Activated gamma-delta T cell treated with Interleukin-2 at 50 U/mL for 16 hours (primary cell): ENCODE results near the gene COL4A1.

Source experiments
- DNase-seq: peaks from one replicate; pipeline ENCODE4 v3.0.0-alpha.2; 2020

COL4A1 gene

DNA sequence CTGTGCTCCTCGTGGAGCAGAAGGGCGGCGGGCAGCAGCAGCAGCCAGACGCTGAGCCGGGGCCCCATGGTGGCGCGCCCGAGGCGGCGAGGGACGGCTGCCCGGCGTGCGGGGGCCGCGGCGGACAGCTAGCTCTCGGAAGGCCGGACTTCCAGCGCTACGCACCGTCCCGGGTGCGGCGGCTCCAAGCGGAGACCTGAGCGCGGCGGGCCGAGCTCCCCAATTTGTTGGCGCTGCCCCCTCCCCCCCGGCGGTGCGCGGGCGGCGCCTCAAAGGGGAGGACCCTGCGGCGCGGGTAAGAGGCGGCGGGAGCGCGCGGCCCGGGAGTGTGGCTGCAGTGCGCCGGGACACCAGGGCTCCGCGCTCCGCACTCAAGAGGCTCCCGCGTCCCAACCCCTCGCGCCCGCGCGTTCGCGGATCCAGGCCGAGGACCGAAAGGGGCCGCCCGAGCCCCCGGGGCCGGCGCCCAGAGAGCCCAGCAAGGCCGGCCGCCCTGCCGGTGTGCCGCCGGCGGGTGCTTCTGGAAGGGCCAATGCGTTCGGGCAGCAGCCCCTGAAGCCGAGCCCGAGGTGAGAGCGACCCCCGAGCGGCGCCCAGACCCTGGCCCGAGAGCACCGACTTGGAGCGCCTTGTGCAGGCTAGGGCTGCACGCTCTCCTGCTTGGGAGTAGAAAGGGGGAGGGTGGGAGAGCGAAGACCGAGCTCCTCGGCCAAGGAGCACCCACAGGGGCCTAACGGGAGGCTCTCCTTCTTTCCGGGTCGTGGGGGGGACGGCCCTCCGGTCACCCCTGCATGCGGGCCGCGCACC, at the start of gene COL4A1, which contains the start of gene COL4A2:
TSS of gene COL4A1 (minus strand) at position 198 of the 807 bp plus-strand sequence. CDS start at position 68, 130 bp downstream.
TSS of gene COL4A2 (plus strand) at position 325 of the 807 bp plus-strand sequence. CDS start 620 bp downstream, outside the sequence.
- DNase-seq: no peak

DNA sequence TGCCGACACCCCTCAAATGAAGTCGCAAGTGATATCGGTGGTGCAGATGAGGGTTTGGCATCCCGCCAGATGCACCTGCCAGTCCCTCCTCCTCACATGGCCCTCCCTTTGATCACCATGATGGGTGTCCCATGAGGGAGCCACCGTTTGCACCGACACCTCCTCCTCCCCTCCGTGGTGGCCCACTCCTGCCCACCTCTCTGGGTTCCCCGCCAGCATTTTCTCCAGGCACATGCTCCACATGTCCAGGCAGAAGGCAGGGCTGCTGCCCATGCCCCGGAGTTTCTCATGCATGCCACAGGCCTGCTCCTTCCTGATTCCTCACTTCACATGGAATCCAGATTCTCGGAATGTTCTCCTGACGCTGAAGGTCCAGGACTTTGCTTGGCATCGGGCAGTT, 49.4 kb upstream of the COL4A1 start:
- DNase-seq: no peak

DNA sequence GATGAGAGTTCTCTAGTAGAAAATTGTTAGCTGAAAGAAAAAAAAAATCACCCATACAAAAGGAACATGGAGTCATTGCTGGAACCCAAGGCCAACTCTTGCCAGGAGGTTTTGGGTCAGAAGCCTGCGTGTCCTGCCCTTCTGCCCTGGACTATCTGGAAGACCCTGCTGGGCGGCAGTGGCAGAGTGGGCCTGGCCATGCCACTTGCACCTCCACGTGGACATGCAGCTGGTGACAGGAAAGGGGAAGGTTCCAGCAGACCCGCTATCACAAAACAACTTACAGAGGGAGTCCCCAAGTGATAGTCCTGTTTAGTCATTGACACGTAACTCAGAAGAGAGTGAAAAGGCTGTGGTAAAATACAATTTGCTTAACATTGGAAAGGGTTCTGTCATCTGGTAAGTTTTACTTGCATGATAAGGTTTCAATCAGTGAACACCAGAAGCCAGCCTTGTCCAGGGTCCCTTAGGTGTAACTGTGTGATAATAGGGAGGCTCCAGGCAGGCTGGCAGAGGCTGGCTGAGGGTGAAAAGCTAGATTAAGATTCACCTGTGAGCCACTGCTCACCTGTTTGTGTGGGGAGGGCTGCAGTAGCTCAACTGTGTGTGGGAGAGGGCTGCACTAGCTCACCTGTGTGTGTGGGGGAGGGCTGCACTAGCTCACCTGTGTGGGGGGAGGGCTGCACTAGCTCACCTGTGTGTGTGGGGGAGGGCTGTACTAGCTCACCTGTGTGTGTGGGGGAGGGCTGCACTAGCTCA, 47.9 kb upstream of the COL4A1 start:
- no peak for DNase-seq

DNA sequence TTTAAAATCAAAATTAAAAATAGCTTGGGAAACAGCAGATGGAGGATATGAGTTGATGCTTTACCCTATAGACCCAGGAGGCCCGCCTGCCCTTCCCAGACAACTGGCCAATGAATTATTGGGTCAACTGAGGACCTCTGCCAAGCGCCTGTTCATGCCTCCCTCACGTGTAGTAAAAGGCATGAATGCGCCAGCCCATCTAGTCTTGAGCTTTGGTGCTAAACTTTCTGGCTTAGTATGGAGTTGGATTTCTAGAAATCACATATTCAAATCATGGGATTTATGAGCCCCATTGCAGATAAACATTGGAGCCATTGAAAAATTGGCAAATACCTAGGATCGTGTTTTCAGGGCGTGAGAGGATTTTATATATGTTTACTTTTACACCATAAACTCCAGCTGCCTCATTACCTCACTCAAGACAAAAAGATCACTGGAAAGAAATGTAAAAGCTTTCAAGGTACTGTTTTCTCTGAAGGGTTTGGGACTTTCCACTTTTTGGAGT, 47.2 kb upstream of the COL4A1 start:
- DNase-seq: no peak

DNA sequence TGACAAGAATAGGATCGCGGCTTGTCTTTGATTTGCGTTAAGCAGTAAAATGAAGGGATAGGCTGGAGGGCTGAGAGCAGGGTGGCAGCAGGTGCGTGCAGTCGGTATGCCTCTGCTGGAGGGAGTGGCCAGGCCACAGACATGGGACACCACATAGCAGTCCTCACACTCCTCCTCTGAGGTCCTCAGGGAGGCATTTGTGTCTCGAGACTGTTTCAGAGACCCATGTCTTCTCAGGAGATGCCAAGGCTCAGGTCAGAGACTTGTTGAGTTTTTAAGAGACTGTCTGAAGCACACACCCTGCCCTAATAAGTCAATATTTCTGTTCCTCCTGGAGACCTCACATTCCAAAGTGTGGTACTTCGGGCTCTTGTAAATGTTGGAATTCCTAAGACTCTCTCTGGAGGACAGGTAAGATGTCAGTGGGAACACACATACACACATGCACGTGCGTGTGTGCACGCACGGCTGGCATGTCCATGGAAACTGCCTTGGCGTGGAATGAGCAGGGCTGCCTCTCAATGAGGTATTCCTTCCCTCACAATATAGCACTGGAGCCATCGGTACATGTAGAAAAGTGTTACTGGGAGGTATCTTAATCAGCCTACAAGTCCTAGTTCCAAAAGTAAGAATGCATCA, 46.5 kb upstream of the COL4A1 start:
- no peak for DNase-seq

DNA sequence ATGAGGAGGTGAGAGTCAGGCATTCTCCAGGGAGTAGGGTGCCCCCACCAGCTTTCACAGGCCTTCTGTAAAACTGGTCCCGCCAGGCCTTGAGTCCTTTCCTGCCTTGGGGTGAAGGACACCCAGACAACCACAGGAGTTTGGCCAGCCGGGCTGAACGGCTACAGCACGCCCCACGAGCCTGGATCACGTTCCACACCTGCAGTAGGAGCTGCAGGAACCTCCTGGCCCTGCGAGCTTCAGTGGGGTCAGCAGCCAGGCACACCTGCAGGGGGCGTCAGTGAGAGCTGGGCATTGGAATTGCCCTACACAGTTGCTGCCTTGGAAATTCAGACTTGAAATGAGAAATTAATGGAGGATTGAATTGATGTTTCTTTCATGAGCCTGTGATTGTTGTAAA, 45.8 kb upstream of the COL4A1 start:
- DNase-seq: no peak

DNA sequence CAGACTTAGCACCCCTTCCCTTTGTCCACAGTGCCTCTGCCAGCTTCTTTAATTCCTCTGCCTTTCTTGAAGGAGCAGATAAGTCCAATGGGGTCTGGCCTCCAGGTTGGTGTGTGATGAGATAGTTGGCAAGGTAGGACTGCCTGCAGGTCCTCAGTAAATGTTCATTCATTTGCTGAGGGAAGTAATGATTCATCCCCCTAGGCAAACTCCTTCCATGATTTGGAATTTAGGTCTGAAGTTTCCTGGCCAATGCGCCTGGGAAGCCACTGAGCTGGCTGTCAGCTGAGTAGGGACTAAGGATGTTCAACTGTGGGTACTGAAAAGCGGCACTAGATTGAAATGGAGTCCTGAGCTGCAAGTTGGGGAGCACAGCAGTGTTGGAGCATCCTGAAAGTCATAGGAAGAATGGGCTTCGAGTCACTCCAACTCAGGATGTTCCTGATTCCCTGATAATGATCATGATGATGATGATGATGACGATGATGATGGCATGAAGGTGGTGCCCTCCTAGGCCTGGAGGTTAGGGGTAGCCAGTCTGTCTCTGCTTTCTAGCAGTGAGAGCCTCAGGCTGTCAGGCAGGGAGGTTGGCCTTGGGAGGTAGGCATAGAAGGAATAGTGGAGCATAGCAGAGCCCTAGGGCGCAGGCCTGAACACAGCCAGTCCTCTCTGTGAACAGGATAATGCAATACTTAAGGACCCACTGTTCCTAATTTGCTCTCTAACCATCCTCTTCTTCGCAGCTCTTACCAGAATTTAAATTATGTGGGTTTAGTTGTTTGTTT, 44.9 kb upstream of the COL4A1 start:
- DNase-seq: no peak

DNA sequence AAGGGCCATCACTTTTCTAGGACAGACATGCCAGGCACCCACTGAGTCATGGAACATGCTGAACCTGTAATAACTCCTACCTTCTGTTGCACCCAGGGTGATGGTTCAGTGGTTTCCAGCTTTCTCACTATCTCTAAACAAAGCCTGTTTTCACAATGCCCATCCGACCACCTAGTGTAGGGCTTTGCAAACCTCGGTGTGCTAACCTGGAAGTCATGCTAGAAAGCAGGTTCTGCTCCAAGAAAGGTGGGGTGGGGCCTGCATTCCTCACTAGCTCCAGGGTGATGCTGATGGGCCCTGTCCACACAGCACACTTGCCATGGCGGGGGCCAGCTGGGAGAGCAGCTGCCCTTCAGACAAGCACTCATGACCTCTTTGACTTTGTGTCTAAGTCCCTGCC, 43.6 kb upstream of the COL4A1 start:
- no peak for DNase-seq

DNA sequence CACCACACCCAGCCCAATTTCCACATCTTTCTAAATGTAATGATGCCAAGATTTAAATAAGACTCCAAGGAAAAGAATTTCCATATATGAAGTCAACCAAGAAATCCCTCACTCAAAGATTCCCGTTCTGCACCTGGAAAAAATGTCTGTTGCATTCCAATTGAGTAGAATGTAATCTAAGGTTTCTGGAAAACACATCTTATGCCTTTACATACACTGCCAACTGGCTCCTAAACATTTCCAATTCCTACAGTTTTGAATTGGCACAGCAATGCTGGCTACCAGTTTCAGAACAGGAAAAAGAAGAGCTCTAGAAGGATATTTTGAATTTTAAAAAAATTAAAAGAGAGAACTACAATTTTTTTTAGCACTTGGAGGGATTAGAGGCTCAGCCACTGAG, 43.1 kb upstream of the COL4A1 start:
- DNase-seq: no peak

DNA sequence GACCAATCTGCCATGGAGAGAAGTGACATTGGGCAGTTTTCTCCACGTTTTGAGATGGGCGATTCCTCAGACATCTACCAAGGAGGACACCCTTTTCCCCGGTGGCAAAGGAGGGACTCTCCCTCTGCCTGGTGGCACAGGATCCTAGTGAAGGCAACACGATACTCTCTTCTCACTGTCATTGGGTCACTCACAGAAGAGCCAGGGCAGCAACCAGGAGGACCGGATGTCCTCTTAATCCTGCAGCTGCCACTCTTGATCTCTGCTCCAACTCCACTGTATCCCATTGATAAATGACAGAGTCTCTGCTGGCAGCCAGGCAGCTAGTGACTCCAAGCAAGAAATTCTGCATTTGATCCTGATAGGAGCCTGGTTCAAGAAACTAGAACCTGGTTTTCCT, 42.3 kb upstream of the COL4A1 start:
- no peak for DNase-seq

DNA sequence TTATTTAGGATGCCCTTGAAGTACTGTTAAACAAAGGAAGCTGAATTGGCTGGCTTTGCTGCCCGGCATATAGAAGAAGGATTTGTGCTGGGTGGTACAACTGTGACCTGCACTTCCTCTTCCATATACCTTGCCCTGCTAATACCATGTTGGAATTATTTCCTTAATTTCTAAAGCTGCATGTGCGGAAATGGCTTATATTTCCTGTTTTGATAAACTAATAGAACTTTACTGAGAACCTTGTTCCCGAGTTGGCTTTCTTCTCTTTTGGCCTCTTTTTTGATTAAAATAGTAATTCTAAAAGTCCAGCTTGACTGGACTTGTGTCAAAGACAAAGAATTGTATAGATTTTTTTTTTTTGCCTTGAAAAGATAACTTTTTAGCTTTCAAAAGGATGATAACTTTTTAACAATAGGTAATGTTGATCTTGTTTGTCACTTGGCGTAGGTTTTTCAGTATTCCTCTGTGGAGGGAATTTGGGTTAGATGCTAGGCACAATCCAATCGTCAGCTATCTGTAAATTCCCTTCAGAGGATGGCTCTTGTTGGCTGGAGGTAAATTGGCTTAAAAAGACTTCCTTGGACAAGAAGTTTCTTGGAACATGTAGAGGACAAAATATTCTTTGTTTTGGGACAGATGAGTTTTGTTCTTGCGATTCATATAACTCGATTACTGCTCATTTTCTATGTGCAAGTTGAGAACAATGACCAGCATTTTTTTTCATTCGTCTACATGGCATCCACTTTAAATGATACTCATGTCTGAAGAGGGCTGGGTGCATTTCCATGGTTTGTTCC, 41.5 kb upstream of the COL4A1 start:
- no peak for DNase-seq

DNA sequence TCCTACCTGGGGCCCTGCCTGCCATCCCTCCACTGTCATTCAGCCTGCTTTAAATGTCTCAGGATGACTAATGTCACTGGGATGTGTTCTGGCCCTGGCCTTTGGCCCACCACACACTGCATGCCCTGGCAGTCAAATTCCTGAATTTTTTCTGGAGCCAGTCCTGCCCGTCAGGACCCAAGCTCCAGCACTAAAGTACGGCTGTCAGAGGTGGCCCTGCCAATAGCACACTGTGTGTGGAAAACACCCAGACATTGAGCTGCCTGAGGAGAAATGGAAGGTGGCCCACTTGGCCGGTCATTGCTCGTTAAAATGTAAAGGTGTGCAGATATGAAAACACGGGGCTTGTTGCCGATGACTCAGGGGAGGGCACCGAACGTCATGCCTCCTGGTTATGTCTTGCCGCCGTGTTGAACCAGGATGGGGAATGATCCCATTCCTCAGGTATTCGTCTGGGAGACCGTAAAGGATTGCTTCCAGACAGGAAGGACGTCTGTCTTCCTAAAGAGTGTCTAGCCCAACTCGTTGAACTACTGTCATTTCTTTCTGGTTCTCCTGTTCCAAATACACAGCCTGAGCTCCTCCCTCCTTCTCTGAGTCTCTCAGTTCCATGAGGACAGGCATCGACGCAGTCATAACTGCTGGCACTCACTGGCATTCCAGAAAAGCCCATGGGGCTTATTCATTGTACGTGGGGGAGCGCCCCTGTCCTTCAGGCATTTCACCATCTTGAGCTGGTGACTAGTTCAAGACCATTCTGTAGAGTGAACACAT, 40.8 kb upstream of the COL4A1 start:
- DNase-seq: no peak

DNA sequence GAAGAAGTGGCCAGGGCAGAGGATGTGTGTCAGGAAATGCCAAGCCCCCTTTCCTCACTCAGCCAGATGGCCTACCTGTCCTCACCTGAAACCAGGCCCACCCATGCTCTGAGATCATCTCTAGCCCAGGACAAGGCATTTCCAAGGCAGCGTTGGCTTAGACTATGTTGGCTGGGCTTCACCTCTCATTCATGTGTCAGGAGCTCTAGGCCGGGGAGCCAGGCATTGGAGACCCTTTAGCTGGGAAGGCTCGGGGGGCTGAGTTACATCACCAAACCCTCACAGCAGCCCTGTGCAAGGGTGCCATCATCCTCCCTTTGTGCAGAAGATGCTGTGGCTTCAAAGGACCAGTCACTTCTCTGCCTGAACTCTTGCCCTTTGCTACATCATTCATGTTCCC, 40.1 kb upstream of the COL4A1 start:
- no peak for DNase-seq

DNA sequence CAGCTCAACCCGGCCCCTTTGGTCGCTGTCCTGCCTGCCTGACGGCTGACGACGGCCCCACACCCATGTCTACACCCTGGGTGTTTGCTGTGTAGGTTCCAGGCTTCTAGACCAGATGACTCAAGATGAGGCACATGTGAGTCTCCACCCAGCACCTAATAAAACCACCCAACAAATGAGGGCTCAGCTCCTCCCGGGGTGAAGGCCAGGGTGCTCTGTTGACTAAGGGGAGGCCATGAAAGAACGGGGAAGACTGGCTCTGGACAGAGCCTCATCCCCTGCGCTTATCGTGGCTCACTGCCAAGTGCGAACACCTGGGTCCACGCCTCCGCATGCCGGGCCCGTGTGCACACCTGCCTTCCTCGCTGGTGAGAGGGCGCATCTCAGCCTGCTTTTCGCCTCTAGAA, 39.7 kb upstream of the COL4A1 start:
- no peak for DNase-seq

DNA sequence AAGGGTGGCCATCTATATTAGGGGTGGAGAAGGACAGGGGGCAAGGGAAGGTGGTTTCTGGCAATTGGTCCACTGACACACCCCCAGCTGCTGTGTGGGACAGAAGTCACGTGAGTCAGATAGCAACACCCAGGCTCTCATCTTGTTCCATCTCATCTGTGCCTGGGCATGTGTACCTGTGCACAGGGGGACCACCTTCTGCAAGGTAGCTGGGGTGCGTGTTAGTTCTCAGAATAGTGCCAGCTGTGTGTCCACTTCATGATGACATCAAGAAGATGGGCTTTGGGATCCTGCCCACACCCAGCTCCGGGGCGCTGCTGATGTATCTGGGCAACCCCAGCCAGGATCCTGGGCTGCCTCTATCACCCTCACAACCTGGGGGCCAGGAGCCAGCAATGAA, 38.7 kb upstream of the COL4A1 start:
- DNase-seq: no peak

DNA sequence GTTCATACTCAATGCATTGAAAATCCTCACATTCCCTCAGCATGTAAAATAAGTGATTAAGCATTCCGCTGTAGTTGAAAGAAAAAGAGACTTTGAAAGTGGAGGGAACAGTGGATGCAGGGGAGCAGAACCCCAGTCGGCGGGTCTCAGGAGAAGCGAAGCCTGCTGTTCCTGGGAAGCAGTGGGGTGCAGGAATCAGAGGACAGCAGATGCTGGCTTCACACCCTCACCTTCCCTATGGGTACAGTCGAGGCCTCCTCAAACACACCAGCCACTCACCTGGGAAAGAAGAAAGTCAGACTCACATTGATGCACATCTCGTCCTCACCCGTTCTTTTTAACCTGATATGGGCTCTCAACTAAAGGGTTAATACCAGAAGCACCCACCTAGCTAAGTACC, 38.3 kb upstream of the COL4A1 start:
- DNase-seq: no peak

DNA sequence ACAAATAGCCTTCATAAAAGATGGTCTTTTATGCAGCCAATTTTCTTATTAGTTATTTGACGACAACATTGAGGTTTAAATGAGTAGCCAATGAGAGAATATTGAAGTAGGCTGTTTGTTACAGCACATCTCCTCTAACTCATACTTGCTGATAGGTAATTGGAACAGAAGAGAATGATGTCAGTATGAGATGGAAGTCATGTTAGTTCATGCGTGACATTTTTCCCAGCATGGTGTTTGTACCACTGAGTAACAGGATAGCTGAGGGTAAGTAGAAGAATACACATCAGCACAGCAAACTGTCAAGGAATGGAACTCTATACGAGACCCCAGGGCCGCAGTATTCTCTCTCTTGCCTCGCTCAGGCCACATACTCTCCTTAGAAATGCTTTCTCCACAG, 37.4 kb upstream of the COL4A1 start:
- no peak for DNase-seq

DNA sequence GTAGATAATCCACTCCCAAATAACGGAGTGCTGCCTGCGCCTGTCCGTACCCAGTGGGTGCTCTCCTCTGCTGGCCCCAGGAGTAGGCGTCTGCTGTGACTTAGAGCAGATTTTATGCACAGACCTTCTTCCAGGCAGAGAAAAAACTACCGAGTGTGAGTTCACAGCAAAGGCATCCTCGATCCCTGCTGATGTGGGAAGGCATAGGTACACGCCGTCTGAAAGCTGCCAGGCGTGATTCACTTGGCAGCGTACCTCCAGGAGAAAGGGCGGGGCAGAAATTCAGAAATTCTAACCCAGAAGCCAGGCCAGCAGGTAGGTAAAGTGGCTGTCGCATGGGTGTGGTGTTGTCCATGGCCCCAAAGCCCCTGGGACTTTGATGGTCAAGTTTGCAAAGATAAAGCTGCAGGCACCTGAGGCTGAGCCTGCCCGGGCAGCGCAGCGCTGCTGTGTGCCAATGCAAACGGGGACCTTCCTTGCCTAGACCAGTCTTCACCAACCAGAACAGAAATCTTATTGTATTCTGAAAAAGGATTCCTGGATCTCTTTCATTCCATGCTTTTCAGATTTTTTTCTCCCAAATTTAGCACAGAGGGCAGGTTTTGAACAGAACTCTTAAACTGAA, 36.4 kb upstream of the COL4A1 start:
- DNase-seq: no peak

DNA sequence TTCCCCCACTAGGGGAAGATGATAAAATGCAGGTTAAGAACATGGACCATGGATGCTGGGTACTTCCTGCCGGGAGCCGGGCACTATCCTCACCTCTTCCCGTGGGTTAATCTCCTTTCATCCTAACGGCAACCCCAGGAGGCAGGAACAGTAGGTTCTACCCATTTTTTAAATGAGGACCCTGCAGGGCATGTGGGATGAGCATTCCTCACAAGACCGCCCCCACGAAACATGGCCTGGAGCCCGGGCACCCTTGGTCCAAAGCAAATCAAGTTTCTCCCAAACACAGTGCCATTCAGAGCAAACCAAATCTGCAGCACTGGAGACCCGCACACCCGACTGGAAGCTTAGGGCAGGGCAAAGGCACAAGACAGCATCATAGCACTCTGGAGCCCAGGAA, 35.5 kb upstream of the COL4A1 start:
- DNase-seq: no peak

DNA sequence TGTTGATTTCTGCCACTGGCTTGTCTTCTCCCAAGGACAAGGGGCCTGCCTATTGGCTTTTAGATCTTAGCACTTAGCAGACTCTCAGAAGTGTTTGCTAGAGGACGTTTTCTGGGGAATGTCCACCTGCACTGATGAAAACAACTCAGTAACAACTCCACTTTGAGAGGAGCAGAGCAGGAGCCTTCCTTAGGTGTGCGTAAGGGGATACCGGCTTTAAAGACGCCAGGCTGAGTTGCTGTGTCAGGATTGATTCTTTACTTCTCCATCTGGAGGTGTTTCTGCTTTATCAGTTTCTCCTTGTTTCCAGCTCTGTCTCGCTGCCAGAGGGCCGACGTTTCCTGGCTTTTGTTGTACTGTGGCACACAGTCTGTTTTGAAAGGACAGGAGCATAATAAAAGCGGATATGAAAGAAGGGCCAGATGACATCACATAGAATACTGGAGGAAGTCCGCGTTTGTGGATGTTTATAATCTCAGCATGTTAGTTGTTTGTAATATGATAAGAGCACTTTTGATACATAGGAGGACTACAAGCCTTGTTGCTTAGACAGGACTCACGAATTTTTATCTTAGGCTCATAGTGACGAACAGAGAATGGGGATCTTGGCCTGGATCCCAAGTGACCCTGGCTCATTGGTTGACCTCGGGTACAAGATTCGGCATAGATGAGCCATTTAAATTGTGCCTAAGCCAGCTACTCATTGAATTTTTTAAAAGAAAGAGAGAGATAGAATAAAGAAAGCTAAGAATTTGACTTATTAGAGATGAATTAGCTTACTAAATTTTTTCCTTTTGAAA, 34.7 kb upstream of the COL4A1 start:
- no peak for DNase-seq
